KBM-7 (cell line): ENCODE measurements around the gene CCDC13.
A peak's percentile ranks its signal among the peaks of the same experiment; 100 is the strongest.

ENCODE experiments used
- DNase-seq: peaks from one replicate; pipeline ENCODE4 v3.0.0-alpha.2; 2015
- in situ Hi-C: fragments of 300-500 bp; cut with MboI; formaldehyde crosslinking; loops from 2 replicates; pipeline ENCODE4 v1.14.3; 2020; ENCODE audit warnings: low sequenced_read_pairs, low pct_unique_long_range_greater_than_20kb, mixed read lengths

Gene CCDC13

GRCh38 chr3:42800251-42800650 lies 27.2 kb upstream of the CCDC13 start:
- no peak for DNase-seq
- in situ Hi-C loops, result no loop called here

GRCh38 chr3:42799376-42799775 lies 26.3 kb upstream of the CCDC13 start:
- in situ Hi-C loops, result no loop called here
- no peak for DNase-seq

- DNase-seq, result no peak
- in situ Hi-C loops, result no loop called here
These were observed 23.4 kb upstream of the CCDC13 start for GRCh38 chr3:42796332-42796885.

- in situ Hi-C loops, result no loop called here
- DNase-seq, result no peak
These were observed 22.6 kb upstream of the CCDC13 start for GRCh38 chr3:42795621-42796181.

- in situ Hi-C loops, result no loop called here
- DNase-seq, result no peak
These were observed 17.7 kb upstream of the CCDC13 start for GRCh38 chr3:42790714-42791229.

GRCh38 chr3:42786631-42787030 lies 13.6 kb upstream of the CCDC13 start:
- in situ Hi-C loops, result no loop called here
- DNase-seq, result no peak

- DNase-seq, result no peak
- in situ Hi-C loops, result no loop called here
These were observed 13.2 kb upstream of the CCDC13 start for GRCh38 chr3:42786212-42786611.

- in situ Hi-C loops, result no loop called here
- DNase-seq, result peak; percentile 90
These were observed 8.0 kb upstream of the CCDC13 start for GRCh38 chr3:42780892-42781700.

- in situ Hi-C loops, result no loop called here
- DNase-seq, result no peak
These were observed 7.3 kb upstream of the CCDC13 start for GRCh38 chr3:42780398-42780797.

- no peak for DNase-seq
- in situ Hi-C loops, result no loop called here
These were observed 5.6 kb upstream of the CCDC13 start for GRCh38 chr3:42778644-42779043.

- DNase-seq, result no peak
- in situ Hi-C loops, result no loop called here
These were observed 327 bp upstream of the CCDC13 start for GRCh38 chr3:42773409-42773751.

GRCh38 chr3:42771271-42771670 lies 1.8 kb downstream of the CCDC13 start:
- in situ Hi-C loops, result no loop called here
- no peak for DNase-seq

- in situ Hi-C loops, result no loop called here
- no peak for DNase-seq
These were observed 3.4 kb downstream of the CCDC13 start for GRCh38 chr3:42769477-42770131.

- DNase-seq, result no peak
- in situ Hi-C loops, result no loop called here
These were observed 8.3 kb downstream of the CCDC13 start for GRCh38 chr3:42764561-42765295.

- no peak for DNase-seq
- in situ Hi-C loops, result no loop called here
These were observed 8.9 kb downstream of the CCDC13 start for GRCh38 chr3:42764115-42764514.

GRCh38 chr3:42763021-42763420 lies 10.0 kb downstream of the CCDC13 start:
- in situ Hi-C loops, result no loop called here
- DNase-seq, result no peak

- peak; percentile 74 for DNase-seq
- in situ Hi-C loops, result no loop called here
These were observed 10.9 kb downstream of the CCDC13 start for GRCh38 chr3:42762046-42762724.

- DNase-seq, result no peak
- in situ Hi-C loops, result no loop called here
These were observed 14.9 kb downstream of the CCDC13 start for GRCh38 chr3:42758126-42758525.

GRCh38 chr3:42756681-42757213 lies 16.3 kb downstream of the CCDC13 start:
- no peak for DNase-seq
- in situ Hi-C loops, result no loop called here
